HL-60 (cell line): ENCODE data around the gene ORAI3.

ENCODE experiments used
- DNase-seq, 2 experiments: peaks; one replicate each; pipeline ENCODE4 v3.0.0-alpha.2; 2010 to 2020; ENCODE audit warnings: low read depth in 1 of 2, low spot score in 1 of 2
- H3K27ac ChIP-seq: fragments of 250-450 bp; sonication (Bioruptor Pico); replicated peaks from 2 replicates; pipeline ENCODE4 v1.5.1; 2020; ENCODE audit warnings: mild to moderate bottlenecking, moderate library complexity
- H3K27me3 ChIP-seq: fragments of 250-450 bp; sonication (Bioruptor Pico); 2 replicates; pipeline ENCODE4 v1.5.1; 2021; ENCODE audit warnings: mild to moderate bottlenecking, moderate library complexity; ENCODE audit not compliant: insufficient read depth, poor library complexity, severe bottlenecking
- H3K4me3 ChIP-seq: replicated peaks from 2 replicates; pipeline ENCODE4 v1.5.1; 2011; ENCODE audit warnings: mild to moderate bottlenecking, control low read depth, low read length; ENCODE audit not compliant: insufficient read depth
- CTCF ChIP-seq: IDR thresholded peaks from one replicate; pipeline ENCODE4 v1.5.1; 2011; ENCODE audit warnings: low read length, control low read depth, inconsistent platforms; ENCODE audit not compliant: insufficient read depth
- GABPA ChIP-seq: IDR thresholded peaks from 2 replicates; pipeline ENCODE4 v1.6.1; 2012; ENCODE audit warnings: low read depth
- POLR2AphosphoS5 ChIP-seq: IDR thresholded peaks from 2 replicates; pipeline ENCODE4 v1.6.1; 2012; ENCODE audit warnings: low read depth
- REST ChIP-seq: IDR thresholded peaks from 2 replicates; pipeline ENCODE4 v1.6.1; 2012; ENCODE audit warnings: low read depth; ENCODE audit not compliant: insufficient replicate concordance
- SPI1 ChIP-seq: IDR thresholded peaks from 2 replicates; pipeline ENCODE4 v1.6.1; 2012; ENCODE audit warnings: low read depth, mild to moderate bottlenecking, borderline replicate concordance

ORAI3 gene

GRCh38 chr16:30987581-30988190 is 38.8 kb downstream of the ORAI3 start:
- TF ChIP-seq GABPA (no peak), SPI1 (no peak)
- Histone ChIP-seq H3K27ac (no peak overlapping the region), H3K4me3 (no peak overlapping the region)

GRCh38 chr16:30989469-30990047 is 40.7 kb downstream of the ORAI3 start:
- no peak for DNase-seq
- TF ChIP-seq GABPA (no peak), REST (no peak), CTCF (no peak), SPI1 (no peak), POLR2AphosphoS5 (no peak)
- no peak overlapping the region for H3K27ac ChIP-seq

More at GRCh38 chr16:30987581-30988190, 38.8 kb downstream of the ORAI3 start:
- no peaks in the 10 kb centered on the region for H3K27me3 ChIP-seq
- DNase-seq = no peak

GRCh38 chr16:30990105-30990504 is 41.2 kb downstream of the ORAI3 start:
- Histone ChIP-seq H3K27ac (no peak overlapping the region), H3K27me3 (no peaks in the 10 kb centered on the region), H3K4me3 (no peak overlapping the region)
- TF ChIP-seq GABPA (no peak), CTCF (no peak), REST (no peak), SPI1 (no peak), POLR2AphosphoS5 (no peak)
- no peak for DNase-seq

More at GRCh38 chr16:30989469-30990047, 40.7 kb downstream of the ORAI3 start:
- no peak overlapping the region for H3K4me3 ChIP-seq
- H3K27me3 ChIP-seq = no peaks in the 10 kb centered on the region

- no peak overlapping the region for H3K4me3 ChIP-seq
- TF ChIP-seq POLR2AphosphoS5 (no peak), SPI1 (no peak), REST (no peak), GABPA (no peak), CTCF (no peak)
- no peak for DNase-seq
- no peak overlapping the region for H3K27ac ChIP-seq
- no peaks in the 10 kb centered on the region for H3K27me3 ChIP-seq
Observed at GRCh38 chr16:30991052-30991451, 42.2 kb downstream of the ORAI3 start.
